ENCODE results near the gene ADAMTSL1. TPM values are rescaled to one million over a fixed set of nuclear protein-coding genes. Genes with fewer than 3 reads are reported as not detected.

The ADAMTSL1 gene
- polyA plus RNA-seq, 2 of the 4 experiments (the other 2 are of a cell fraction): 0.03 TPM; not detected in 1

- no peak for TF ChIP-seq REST (IDR thresholded peaks at IDR 0.05)
- TF ChIP-seq JUNB (IDR thresholded peaks at IDR 0.05): no peak
- no peak for TF ChIP-seq POLR2AphosphoS2 (conservative IDR thresholded peaks at IDR 0.05; ENCODE audit: low read length)
- TF ChIP-seq ZNF302 (CRISPR knock-in tag; IDR thresholded peaks at IDR 0.05): no peak
- no peak for TF ChIP-seq CBX8 (IDR thresholded peaks at IDR 0.05)
- TF ChIP-seq, protein P1, sequence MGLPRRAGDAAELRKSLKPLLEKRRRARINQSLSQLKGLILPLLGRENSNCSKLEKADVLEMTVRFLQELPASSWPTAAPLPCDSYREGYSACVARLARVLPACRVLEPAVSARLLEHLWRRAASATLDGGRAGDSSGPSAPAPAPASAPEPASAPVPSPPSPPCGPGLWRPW (IDR thresholded peaks at IDR 0.05): no peak
- no peak for TF ChIP-seq ZFP36 (IDR thresholded peaks at IDR 0.05; ENCODE audit: borderline replicate concordance, partially characterized antibody)
- TF ChIP-seq RAD21 (conservative IDR thresholded peaks at IDR 0.05 in 1 of 2, IDR thresholded peaks at IDR 0.05 in 1 of 2): no peak
- TF ChIP-seq MAZ (IDR thresholded peaks at IDR 0.05; ENCODE audit: borderline replicate concordance, low read depth, low read length): no peak
- no peak for TF ChIP-seq RNF2 (IDR thresholded peaks at IDR 0.05; ENCODE audit: borderline replicate concordance, low read depth)
Measured at GRCh38 chr9:18730241-18730640, 256.3 kb downstream of the ADAMTSL1 start (continued).

DNA sequence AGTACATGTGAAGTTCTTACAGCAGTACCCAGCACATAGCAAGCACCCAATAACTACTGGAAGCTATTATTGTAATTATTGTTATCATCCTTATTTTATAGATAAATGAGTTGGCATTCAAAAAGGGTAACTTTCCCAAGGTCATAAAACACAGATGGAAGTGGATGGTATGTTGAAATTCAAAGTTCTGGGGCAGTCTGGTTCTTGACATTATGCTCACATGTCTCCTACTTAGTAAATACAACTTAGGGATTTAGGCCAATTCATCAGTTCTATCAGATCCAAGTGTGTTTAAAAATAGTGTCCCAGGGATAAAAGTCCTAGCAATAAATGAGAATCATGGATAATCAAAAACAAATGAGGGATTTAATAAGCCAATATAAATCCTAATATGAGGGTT is 265.2 kb downstream of the ADAMTSL1 start:
- Histone ChIP-seq H3K4me1 (no peaks in the 10 kb centered on the region), H3K9me3 (no peaks in the 10 kb centered on the region), H3K4me2 (no peak overlapping the region), H3K4me3 (no peak overlapping the region), H3K27ac (no peak overlapping the region)
- CTCF ChIA-PET: no interaction called here
- DNase-seq (ENCODE audit: low read depth in 1 of 2, low spot score in 1 of 2): no peak
- FAIRE-seq: no peak
- no peak for ATAC-seq
- TF ChIP-seq POLR2AphosphoS2 (conservative IDR thresholded peaks at IDR 0.05; ENCODE audit: low read length): no peak
- TF ChIP-seq, protein P2, sequence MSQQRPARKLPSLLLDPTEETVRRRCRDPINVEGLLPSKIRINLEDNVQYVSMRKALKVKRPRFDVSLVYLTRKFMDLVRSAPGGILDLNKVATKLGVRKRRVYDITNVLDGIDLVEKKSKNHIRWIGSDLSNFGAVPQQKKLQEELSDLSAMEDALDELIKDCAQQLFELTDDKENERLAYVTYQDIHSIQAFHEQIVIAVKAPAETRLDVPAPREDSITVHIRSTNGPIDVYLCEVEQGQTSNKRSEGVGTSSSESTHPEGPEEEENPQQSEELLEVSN (IDR thresholded peaks at IDR 0.05; ENCODE audit: borderline replicate concordance, low read depth): no peak
- TF ChIP-seq EHMT2 (IDR thresholded peaks at IDR 0.05; ENCODE audit: low read depth): no peak
- no peak for TF ChIP-seq MAFK (IDR thresholded peaks at IDR 0.05; ENCODE audit: partially characterized antibody)
- TF ChIP-seq HEYL (CRISPR knock-in tag; IDR thresholded peaks at IDR 0.05): no peak
- no peak for TF ChIP-seq HOXB5 (CRISPR knock-in tag; IDR thresholded peaks at IDR 0.05)
- no peak for TF ChIP-seq ZFP36 (IDR thresholded peaks at IDR 0.05; ENCODE audit: borderline replicate concordance, partially characterized antibody)
- TF ChIP-seq CTCF (IDR thresholded peaks at IDR 0.05): no peak
- TF ChIP-seq FOSB (CRISPR knock-in tag; IDR thresholded peaks at IDR 0.05): no peak
- no peak for TF ChIP-seq BCL3 (IDR thresholded peaks at IDR 0.05)
- no peak for TF ChIP-seq MAX (IDR thresholded peaks at IDR 0.05)
- no peak for TF ChIP-seq HDAC2 (IDR thresholded peaks at IDR 0.05)
- no peak for TF ChIP-seq EP300 (IDR thresholded peaks at IDR 0.05)
- POLR2A ChIA-PET: no interaction called here
